Measurements from ENCODE around the gene MYH1.

DNA sequence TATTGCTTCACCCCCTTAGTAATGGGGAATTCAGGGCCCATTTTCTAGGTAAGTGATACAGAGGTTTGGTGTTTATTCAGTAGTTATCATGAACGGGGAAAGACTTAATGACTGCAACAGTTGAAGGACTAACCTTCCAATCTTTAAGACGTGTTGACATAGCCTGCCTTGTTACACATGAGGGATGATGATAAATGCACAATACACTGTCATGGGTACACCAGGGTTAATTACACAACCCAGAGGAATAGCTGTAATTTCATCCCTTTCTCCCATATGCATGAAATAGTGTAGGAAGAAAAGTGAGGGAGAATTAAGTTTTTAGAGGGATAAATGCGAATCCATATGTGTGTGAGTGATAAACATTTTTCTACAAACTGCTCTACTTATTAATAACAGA lies 59.6 kb downstream of the MYH1 start:
- no peak for TF ChIP-seq POLR2A (IDR thresholded peaks at IDR 0.05)
- TF ChIP-seq CTCF (IDR thresholded peaks at IDR 0.05): no peak
